GM18502 (cell line): ENCODE data around the gene NEK2.

Experiments used
- ATAC-seq: cut with Tn5 transposase; IDR thresholded peaks from one replicate; pipeline ENCODE4 v1.9.1; 2021; ENCODE audit warnings: mild to moderate bottlenecking; ENCODE audit not compliant: unreplicated experiment, poor library complexity

NEK2 gene

GRCh38 chr1:211613951-211614350, 61.5 kb downstream of the NEK2 start:
- ATAC-seq = no peak

GRCh38 chr1:211613108-211613947, 62.1 kb downstream of the NEK2 start:
- ATAC-seq = peak; percentile 54

DNA sequence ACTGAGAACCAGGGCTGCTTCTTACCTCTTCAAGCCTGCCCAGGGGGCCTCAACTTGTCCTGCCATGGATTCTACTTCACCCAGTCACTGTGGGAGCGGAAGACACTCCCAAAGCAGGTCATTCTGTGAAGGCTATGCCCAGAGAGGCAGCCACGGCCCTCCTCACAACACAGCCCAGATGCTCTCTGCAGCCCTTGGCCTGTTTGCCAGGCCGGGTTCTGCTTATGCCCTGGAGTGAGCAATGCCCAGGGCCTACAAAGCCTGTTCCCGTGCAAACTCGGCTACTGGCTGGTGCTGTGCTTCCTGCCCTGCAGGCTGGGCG, 62.7 kb downstream of the NEK2 start:
- ATAC-seq = no peak
